ENCODE data around the gene FCHSD2. TPM values are rescaled to one million over a fixed set of nuclear protein-coding genes. Genes with fewer than 3 reads are reported as not detected.

Gene FCHSD2
- total and polyA plus RNA-seq, 7 donors, result 5.7 to 18.5 (median 9.7) TPM

GRCh38 chr11:72833083-72833733 lies 308.9 kb downstream of the FCHSD2 start:
- peaks cover 0 to 5% of the 10 kb centered on the region in 2 donors for H3K36me3 ChIP-seq (ENCODE audit: insufficient read depth in 1 of 2, low read depth in 1 of 2)
- peaks cover 14% of the 10 kb centered on the region for H3K4me1 ChIP-seq
- ATAC-seq (no peak), DNase-seq (no peak)
- peak overlapping the region; percentile 72 for H3K27ac ChIP-seq
- H3K4me3 ChIP-seq, result no peak overlapping the region
- TF ChIP-seq CTCF (IDR thresholded peaks at IDR 0.05), result no peak
- H3K9me3 ChIP-seq, result no peaks in the 10 kb centered on the region
- 92 to 95% (median 94%) methylated on average over 5 of the region's 5 CpGs for WGBS, 3 donors
- intact Hi-C loops (cut with DNase I), result loop anchor here (5.0 kb wide), 2 partner anchors 404 to 454 kb away; no protein-coding TSS in a partner anchor
- H3K27me3 ChIP-seq (ENCODE audit: insufficient read depth in 3 of 3, low read length in 2 of 3), result no peaks in the 10 kb centered on the region

GRCh38 chr11:72832301-72833082 lies 309.6 kb downstream of the FCHSD2 start:
- intact Hi-C loops (cut with DNase I), result loop anchor here (5.0 kb wide), 2 partner anchors 405 to 455 kb away; no protein-coding TSS in a partner anchor
- ATAC-seq (no peak), DNase-seq (no peak)
- TF ChIP-seq CTCF (IDR thresholded peaks at IDR 0.05), result no peak
- WGBS, 3 donors, result 72 to 75% (median 73%) methylated on average over 9 of the region's 9 CpGs
- no peaks in the 10 kb centered on the region for H3K9me3 ChIP-seq
- H3K27me3 ChIP-seq (ENCODE audit: insufficient read depth in 3 of 3, low read length in 2 of 3), result no peaks in the 10 kb centered on the region
- peak overlapping the region; percentile 72 for H3K27ac ChIP-seq
- peaks cover 14% of the 10 kb centered on the region for H3K4me1 ChIP-seq
- H3K4me3 ChIP-seq, result no peak overlapping the region
- H3K36me3 ChIP-seq (ENCODE audit: insufficient read depth in 1 of 2, low read depth in 1 of 2), result no peaks in the 10 kb centered on the region

GRCh38 chr11:72831521-72832300 lies 310.4 kb downstream of the FCHSD2 start:
- no peak overlapping the region for H3K4me3 ChIP-seq
- 21 to 35% (median 34%) methylated on average over 13 of the region's 13 CpGs for WGBS, 3 donors
- peak overlapping the region; percentile 72 for H3K27ac ChIP-seq
- no peaks in the 10 kb centered on the region for H3K36me3 ChIP-seq (ENCODE audit: insufficient read depth in 1 of 2, low read depth in 1 of 2)
- H3K9me3 ChIP-seq, result no peaks in the 10 kb centered on the region
- intact Hi-C loops (cut with DNase I), result loop anchor here (1.0 to 5.0 kb wide), 3 partner anchors 347 to 456 kb away; no protein-coding TSS in a partner anchor
- DNase-seq, result peak; percentile 84 to 91
- peaks cover 14% of the 10 kb centered on the region for H3K4me1 ChIP-seq
- H3K27me3 ChIP-seq (ENCODE audit: insufficient read depth in 3 of 3, low read length in 2 of 3), result no peaks in the 10 kb centered on the region
- peak; percentile 90 for TF ChIP-seq CTCF (IDR thresholded peaks at IDR 0.05)
- ATAC-seq, result peak; percentile 90 to 92 (median 92)

GRCh38 chr11:72829884-72830533 lies 312.1 kb downstream of the FCHSD2 start:
- ATAC-seq (no peak), DNase-seq (no peak)
- Histone ChIP-seq H3K9me3 (no peaks in the 10 kb centered on the region), H3K36me3 (ENCODE audit: insufficient read depth in 1 of 2, low read depth in 1 of 2) (no peaks in the 10 kb centered on the region), H3K4me3 (no peak overlapping the region), H3K27me3 (ENCODE audit: insufficient read depth in 3 of 3, low read length in 2 of 3) (no peaks in the 10 kb centered on the region), H3K4me1 (peaks cover 14% of the 10 kb centered on the region), H3K27ac (no peak overlapping the region)
- intact Hi-C loops (cut with DNase I), result loop anchor here (5.0 kb wide), 3 partner anchors 407 to 457 kb away; no protein-coding TSS in a partner anchor
- no peak for TF ChIP-seq CTCF (IDR thresholded peaks at IDR 0.05)
- WGBS, 3 donors, result 93 to 96% (median 95%) methylated on average over 5 of the region's 5 CpGs
